ENCODE measurements around the gene CCT7. TPM values are rescaled to one million over a fixed set of nuclear protein-coding genes. Genes with fewer than 3 reads are reported as not detected.

CCT7 gene
- total and polyA plus RNA-seq, 2 of the 8 experiments (the other 6 are each of a cell fraction or from before 2014, with no cell fraction given) = 440 to 474 TPM

DNA sequence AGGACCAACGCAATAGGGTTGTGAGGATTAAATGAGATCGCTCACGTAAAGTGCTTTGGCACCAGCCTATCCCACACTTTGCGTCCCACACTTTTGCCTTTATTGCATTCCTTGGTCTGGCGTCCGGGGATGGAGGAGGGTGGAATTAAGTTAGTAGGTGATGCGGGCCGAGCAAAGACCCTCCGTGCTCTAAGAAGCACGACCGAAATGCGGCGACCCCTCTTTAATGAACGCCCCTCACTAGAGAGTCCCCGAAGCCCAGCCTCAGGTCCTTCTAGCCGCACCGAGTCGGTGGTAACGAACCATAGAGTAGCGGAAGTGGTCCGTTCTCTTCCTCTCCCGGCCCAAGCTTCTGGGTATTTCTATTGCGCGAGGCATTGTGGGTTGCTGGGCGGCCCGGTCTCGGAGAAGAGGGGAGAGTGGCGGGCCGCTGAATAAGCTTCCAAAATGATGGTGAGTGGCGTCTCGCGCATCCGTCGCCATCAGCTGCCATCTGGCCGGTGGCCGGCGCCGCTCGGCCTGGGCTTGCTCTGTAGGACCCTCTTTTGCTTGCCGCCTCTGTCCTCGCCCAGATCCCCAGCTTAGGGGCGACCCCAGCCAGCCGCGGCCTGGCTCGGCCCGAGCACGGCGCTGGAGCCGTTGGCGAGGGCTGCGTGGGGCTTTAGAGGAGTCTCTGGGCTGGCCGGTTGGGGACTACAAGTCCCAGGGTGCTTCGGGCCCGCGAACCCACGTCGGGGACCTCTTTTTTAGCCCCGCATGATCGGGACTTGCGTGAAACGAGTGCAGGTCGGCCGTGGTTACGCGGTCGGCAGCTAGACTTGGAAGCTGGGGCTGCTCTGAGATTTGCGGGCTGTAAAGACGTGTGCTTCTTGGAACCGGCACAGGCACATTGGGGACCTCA is at the start of gene CCT7 (continued):
- TF ChIP-seq E2F6 (IDR thresholded peaks at IDR 0.05) (peak; percentile 42; the same call in 1 of the 2 replicates), KDM4A (IDR thresholded peaks at IDR 0.05; ENCODE audit: low read depth, low read length, severe bottlenecking) (peak; percentile 68), BCL11A (IDR thresholded peaks at IDR 0.05; ENCODE audit: low read depth in 2 of 2, low read length in 2 of 2) (no peak), TBP (IDR thresholded peaks at IDR 0.05; ENCODE audit: low read depth, low read length) (peak; percentile 96)

Data from H1 (cell line).